Upper lobe of right lung (tissue), 1 donor: ENCODE results near the gene OR4C11. TPM values are rescaled to one million over a fixed set of nuclear protein-coding genes. Genes with fewer than 3 reads are reported as not detected.

Source experiments
- ATAC-seq: fragments of 200-7000 bp; cut with Tn5 transposase; one replicate; pipeline ENCODE4 v1.9.1; 2020; ENCODE audit warnings: mild to moderate bottlenecking, moderate library complexity
- DNase-seq: peaks from one replicate; pipeline ENCODE4 v3.0.0-alpha.2; 2020
- H3K27ac ChIP-seq: fragments of 200-600 bp; one replicate; pipeline ENCODE4 v1.8.0; 2022
- H3K27me3 ChIP-seq: fragments of 200-600 bp; one replicate; pipeline ENCODE4 v1.8.0; 2022; ENCODE audit warnings: mild to moderate bottlenecking
- H3K36me3 ChIP-seq: fragments of 200-600 bp; one replicate; pipeline ENCODE4 v1.8.0; 2022
- H3K4me1 ChIP-seq: fragments of 200-600 bp; one replicate; pipeline ENCODE4 v1.8.0; 2022
- H3K4me3 ChIP-seq: fragments of 200-600 bp; one replicate; pipeline ENCODE4 v1.8.0; 2022; ENCODE audit warnings: mild to moderate bottlenecking
- H3K9me3 ChIP-seq: fragments of 200-600 bp; one replicate; pipeline ENCODE4 v1.8.0; 2022
- CTCF ChIP-seq: fragments of 200-600 bp; IDR thresholded peaks from one replicate; pipeline ENCODE4 v1.8.0; 2022; ENCODE audit warnings: antibody characterized with exemption
- intact Hi-C: fragments of 100-400 bp; cut with DNase I; formaldehyde crosslinking; loops from one replicate; pipeline ENCODE4 v1.11.0; 2022
- total RNA-seq: library from RNA; stranded (reverse); fragmentation: NEBNext Ultra II Directional; extraction: Animal tissue kit (Norgen Biotek cat#: 25700); gene quantifications from one replicate; pipeline ENCODE4 v1.2.1, GENCODE V29; 2021
- donor health status: DM: no; HTN: yes; CAD: no; lungs with severe emphysema.

Gene OR4C11
- total RNA-seq, 1 donor from 2014 or later, result not detected

DNA sequence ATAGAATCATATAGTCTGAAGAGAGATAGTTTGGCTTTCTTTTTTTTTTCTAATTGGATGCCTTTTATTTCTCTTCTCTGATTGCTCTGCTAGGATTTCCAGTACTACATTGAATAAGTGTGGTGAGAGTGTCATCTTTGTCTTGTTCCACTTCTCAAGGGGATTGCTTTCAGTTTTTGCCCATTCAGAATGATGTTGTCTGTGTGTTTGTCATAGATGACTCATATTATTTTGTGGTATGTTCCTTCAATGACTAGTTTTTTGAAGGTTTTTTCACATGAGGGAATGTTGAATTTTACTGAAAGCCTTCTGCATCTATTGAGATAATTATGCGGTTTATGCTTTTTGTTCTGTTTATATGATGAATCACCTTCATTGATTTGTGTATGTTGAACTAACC lies 17.1 kb upstream of the OR4C11 start:
- no peak for TF ChIP-seq CTCF
- DNase-seq (no peak), ATAC-seq (no peak)
- Histone ChIP-seq H3K9me3 (peaks cover 6% of the 10 kb centered on the region), H3K4me1 (no peaks in the 10 kb centered on the region), H3K4me3 (no peak overlapping the region), H3K27ac (no peak overlapping the region), H3K27me3 (no peaks in the 10 kb centered on the region), H3K36me3 (no peaks in the 10 kb centered on the region)
- intact Hi-C loops, result no loop called here

GRCh38 chr11:55572548-55572947 lies 34.9 kb downstream of the OR4C11 start:
- H3K36me3 ChIP-seq, result no peaks in the 10 kb centered on the region
- TF ChIP-seq CTCF, result no peak
- no peaks in the 10 kb centered on the region for H3K4me1 ChIP-seq
- intact Hi-C loops, result no loop called here
- no peak for DNase-seq
- peaks cover 11% of the 10 kb centered on the region for H3K9me3 ChIP-seq
- no peak overlapping the region for H3K4me3 ChIP-seq
- no peak overlapping the region for H3K27ac ChIP-seq
- H3K27me3 ChIP-seq, result no peaks in the 10 kb centered on the region
- ATAC-seq, result no peak

DNA sequence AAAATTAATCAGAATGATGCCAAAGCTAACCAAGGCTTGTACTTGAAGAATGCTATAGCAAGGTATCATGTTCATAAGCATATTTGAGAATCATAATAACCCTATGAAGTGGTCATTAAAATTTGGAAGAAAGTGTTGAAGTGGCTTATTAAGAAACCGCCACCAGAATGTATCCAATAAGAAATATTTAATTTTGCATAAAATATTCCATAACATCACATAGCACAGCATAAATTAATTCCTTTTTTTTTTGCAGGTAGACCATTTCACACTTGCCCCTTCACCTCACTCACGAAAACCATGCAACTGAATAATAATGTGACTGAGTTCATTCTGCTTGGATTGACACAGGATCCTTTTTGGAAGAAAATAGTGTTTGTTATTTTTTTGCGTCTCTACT lies 35.6 kb downstream of the OR4C11 start, which contains the start of gene OR4C16:
TSS of gene OR4C16 (plus strand) at position 301 of the 400 bp plus-strand sequence. CDS start at position 301, 0 bp downstream.
- Histone ChIP-seq H3K9me3 (peaks cover 11% of the 10 kb centered on the region), H3K36me3 (no peaks in the 10 kb centered on the region), H3K4me1 (no peaks in the 10 kb centered on the region), H3K4me3 (no peak within 1 kb of the TSS), H3K27me3 (no peaks in the 10 kb centered on the region), H3K27ac (no peak within 1 kb of the TSS)
- ATAC-seq (no peak), DNase-seq (no peak)
- intact Hi-C loops, result no loop called here
- TF ChIP-seq CTCF, result no peak

DNA sequence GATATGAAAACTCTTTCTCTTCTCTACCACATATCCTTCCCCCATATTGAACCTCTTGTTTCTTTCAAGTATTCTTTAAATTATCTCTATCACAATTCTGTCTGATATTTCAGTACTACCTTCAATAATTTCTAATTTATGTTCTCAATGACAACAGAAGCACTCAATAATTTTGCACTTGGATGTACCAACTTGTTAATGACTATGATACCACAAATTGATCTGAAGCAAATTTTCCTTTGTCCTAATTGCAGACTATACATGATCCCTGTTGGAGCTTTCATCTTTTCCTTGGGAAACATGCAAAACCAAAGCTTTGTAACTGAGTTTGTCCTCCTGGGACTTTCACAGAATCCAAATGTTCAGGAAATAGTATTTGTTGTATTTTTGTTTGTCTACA lies 53.3 kb downstream of the OR4C11 start, which contains the start of gene OR4C15:
TSS of gene OR4C15 (plus strand) at position 301 of the 400 bp plus-strand sequence. CDS start at position 301, 0 bp downstream.
- DNase-seq, result no peak
- Histone ChIP-seq H3K27me3 (no peaks in the 10 kb centered on the region), H3K4me3 (no peak within 1 kb of the TSS), H3K4me1 (no peaks in the 10 kb centered on the region), H3K27ac (no peak within 1 kb of the TSS), H3K36me3 (no peaks in the 10 kb centered on the region), H3K9me3 (no peaks in the 10 kb centered on the region)
- intact Hi-C loops, result no loop called here
- TF ChIP-seq CTCF, result no peak
- ATAC-seq, result no peak

Other genes starting within 250 kb of the OR4C11 start
- gene OR4A15, start 239.7 kb downstream of the OR4C11 start, total RNA-seq, result not detected
- not detected for gene OR4C15, start 53.2 kb downstream of the OR4C11 start, total RNA-seq
- not detected for gene OR4C16, start 35.5 kb downstream of the OR4C11 start, total RNA-seq
- not detected for gene OR4P4, start 27.5 kb upstream of the OR4C11 start, total RNA-seq
- not detected for gene OR4S2, start 40.7 kb upstream of the OR4C11 start, total RNA-seq
- not detected for gene OR4C6, start 54.6 kb upstream of the OR4C11 start, total RNA-seq
- not detected for gene OR5D13, start 165.8 kb upstream of the OR4C11 start, total RNA-seq
- not detected for gene OR5D14, start 187.9 kb upstream of the OR4C11 start, total RNA-seq
- not detected for gene OR5L1, start 203.7 kb upstream of the OR4C11 start, total RNA-seq
- not detected for gene OR5D18, start 212.0 kb upstream of the OR4C11 start, total RNA-seq
- gene OR5L2, start 219.6 kb upstream of the OR4C11 start, total RNA-seq, result not detected
- gene OR5D16, start 231.1 kb upstream of the OR4C11 start, total RNA-seq, result not detected